ENCODE results near the gene TM9SF3. TPM values are rescaled to one million over a fixed set of nuclear protein-coding genes. Genes with fewer than 3 reads are reported as not detected.

TM9SF3 gene
- total RNA-seq, 1 experiment from 2014 or later = 79.3 TPM

DNA sequence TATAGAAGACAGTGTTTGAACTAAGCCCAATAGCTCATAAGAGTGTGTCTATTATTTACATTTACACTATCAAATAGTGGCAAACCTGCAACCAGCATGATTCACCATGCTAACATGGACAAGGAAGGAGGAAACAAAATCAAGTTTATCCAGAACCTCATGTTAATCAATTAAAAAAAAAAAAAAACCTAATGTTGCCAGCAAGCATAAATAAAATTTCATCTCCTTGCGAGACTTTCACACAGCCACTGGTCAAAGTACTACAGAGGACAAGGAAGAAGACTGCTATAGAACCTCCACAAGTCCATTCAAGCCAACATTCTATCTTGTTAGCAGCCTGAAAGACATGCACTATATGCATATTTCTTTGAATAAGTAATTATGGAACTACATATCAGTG is 9.7 kb downstream of the TM9SF3 start:
- ChIA-PET CTCF (interaction anchor here (1.0 kb wide), 1 partner anchor 20 kb away, joined by 3 read pairs; no protein-coding TSS in a partner anchor), POLR2A (no interaction called here), RAD21 (ENCODE audit: low non-redundant PET in 1 of 2, low total read pairs in 2 of 2, uncharacterized antibody in 2 of 2, unreplicated experiment in 2 of 2) (no interaction called here)
- Histone ChIP-seq H4K20me1 (ENCODE audit: insufficient read depth) (peaks cover 39% of the 10 kb centered on the region; the same call in 1 of the 2 replicates), H2AFZ (ENCODE audit: low read depth, low read length, poor library complexity, severe bottlenecking) (no peak overlapping the region), H3K4me1 (ENCODE audit: control insufficient read depth in 1 of 2, insufficient read depth in 2 of 2, low read length in 2 of 2) (peaks cover 0 to 4% of the 10 kb centered on the region in 2 experiments; a peak in 1 of 4 replicates), H3K9ac (ENCODE audit: low read length) (no peak overlapping the region), H3K9me2 (ENCODE audit: insufficient read depth) (no peaks in the 10 kb centered on the region), H3K27me3 (ENCODE audit: insufficient read depth, low read length) (no peaks in the 10 kb centered on the region), H3K27ac (ENCODE audit: low read depth, low read length) (no peak overlapping the region), H3K79me2 (ENCODE audit: insufficient read depth, low read length) (peaks cover 99% of the 10 kb centered on the region), H3K4me3 (replicated peaks in 1 of 2; ENCODE audit: low read depth in 1 of 2, low read length in 2 of 2) (no peak overlapping the region), H3K36me3 (ENCODE audit: control insufficient read depth in 1 of 2, insufficient read depth in 2 of 2, low read length in 2 of 2) (peaks cover 4 to 6% of the 10 kb centered on the region in 2 experiments; a peak in 2 of 4 replicates), H3K9me3 (ENCODE audit: control insufficient read depth in 1 of 2, insufficient read depth in 1 of 2, low read depth in 1 of 2, low read length in 2 of 2) (no peaks in the 10 kb centered on the region), H3K4me2 (ENCODE audit: low read length) (no peak overlapping the region)
- DNase-seq (ENCODE audit: low read depth, low spot score) = no peak
- intact Hi-C loops (cut with micrococcal nuclease) = loop anchor here (5.0 kb wide), 1 partner anchor 255 kb away; the partner anchor contains the start of gene LCOR
- no peak for ATAC-seq
- BruUV-seq (replicated peaks) = no TSS peak
- TF ChIP-seq SIN3A (IDR thresholded peaks at IDR 0.05; ENCODE audit: low read depth) = no peak
- TF ChIP-seq POLR2A (IDR thresholded peaks at IDR 0.05; ENCODE audit: borderline replicate concordance, extremely low read depth, insufficient read depth, insufficient read length) = no peak
- no peak for TF ChIP-seq SRF (IDR thresholded peaks at IDR 0.05; ENCODE audit: low read depth)
- TF ChIP-seq YY1 (IDR thresholded peaks at IDR 0.05; ENCODE audit: extremely low read depth, insufficient replicate concordance, low read depth, low read length) = no peak
- TF ChIP-seq, protein P1, sequence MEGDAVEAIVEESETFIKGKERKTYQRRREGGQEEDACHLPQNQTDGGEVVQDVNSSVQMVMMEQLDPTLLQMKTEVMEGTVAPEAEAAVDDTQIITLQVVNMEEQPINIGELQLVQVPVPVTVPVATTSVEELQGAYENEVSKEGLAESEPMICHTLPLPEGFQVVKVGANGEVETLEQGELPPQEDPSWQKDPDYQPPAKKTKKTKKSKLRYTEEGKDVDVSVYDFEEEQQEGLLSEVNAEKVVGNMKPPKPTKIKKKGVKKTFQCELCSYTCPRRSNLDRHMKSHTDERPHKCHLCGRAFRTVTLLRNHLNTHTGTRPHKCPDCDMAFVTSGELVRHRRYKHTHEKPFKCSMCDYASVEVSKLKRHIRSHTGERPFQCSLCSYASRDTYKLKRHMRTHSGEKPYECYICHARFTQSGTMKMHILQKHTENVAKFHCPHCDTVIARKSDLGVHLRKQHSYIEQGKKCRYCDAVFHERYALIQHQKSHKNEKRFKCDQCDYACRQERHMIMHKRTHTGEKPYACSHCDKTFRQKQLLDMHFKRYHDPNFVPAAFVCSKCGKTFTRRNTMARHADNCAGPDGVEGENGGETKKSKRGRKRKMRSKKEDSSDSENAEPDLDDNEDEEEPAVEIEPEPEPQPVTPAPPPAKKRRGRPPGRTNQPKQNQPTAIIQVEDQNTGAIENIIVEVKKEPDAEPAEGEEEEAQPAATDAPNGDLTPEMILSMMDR (IDR thresholded peaks at IDR 0.05 in 2 of 3, conservative IDR thresholded peaks at IDR 0.05 in 1 of 3; ENCODE audit: borderline replicate concordance in 1 of 3, insufficient read depth in 1 of 3, low read depth in 2 of 3, low read length in 2 of 3) = no peak
- TF ChIP-seq SP1 (IDR thresholded peaks at IDR 0.05; ENCODE audit: low read depth) = no peak
- no peak for TF ChIP-seq JUND (IDR thresholded peaks at IDR 0.05)
- TF ChIP-seq ZNF274 (IDR thresholded peaks at IDR 0.05; ENCODE audit: low read depth, low read length) = no peak
- TF ChIP-seq, protein P2, sequence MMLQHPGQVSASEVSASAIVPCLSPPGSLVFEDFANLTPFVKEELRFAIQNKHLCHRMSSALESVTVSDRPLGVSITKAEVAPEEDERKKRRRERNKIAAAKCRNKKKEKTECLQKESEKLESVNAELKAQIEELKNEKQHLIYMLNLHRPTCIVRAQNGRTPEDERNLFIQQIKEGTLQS (IDR thresholded peaks at IDR 0.05) = no peak
- no peak for TF ChIP-seq EZH2 (IDR thresholded peaks at IDR 0.05)
- TF ChIP-seq EZH2phosphoT487 (IDR thresholded peaks at IDR 0.05; ENCODE audit: borderline replicate concordance) = no peak
- TF ChIP-seq RAD21 (IDR thresholded peaks at IDR 0.05; ENCODE audit: low read depth) = no peak
- TF ChIP-seq ZFX (IDR thresholded peaks at IDR 0.05) = no peak
- TF ChIP-seq, protein P3, sequence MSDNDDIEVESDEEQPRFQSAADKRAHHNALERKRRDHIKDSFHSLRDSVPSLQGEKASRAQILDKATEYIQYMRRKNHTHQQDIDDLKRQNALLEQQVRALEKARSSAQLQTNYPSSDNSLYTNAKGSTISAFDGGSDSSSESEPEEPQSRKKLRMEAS (IDR thresholded peaks at IDR 0.05) = no peak

Measured in HCT116 (cell line).